HEK293 (cell line): Measurements from ENCODE around the gene RIPK3.

ENCODE experiments used
- CTCF ChIA-PET: fragments of 350-600 bp; formaldehyde crosslinking; extraction: SDS; loops from one replicate; lab custom pipeline; 2021; ENCODE audit warnings: antibody characterized with exemption; lab: Yijun Ruan, JAX
- POLR2A ChIA-PET: fragments of 300-600 bp; formaldehyde crosslinking; extraction: SDS; loops from one replicate; lab custom pipeline; 2020; ENCODE audit warnings: antibody characterized with exemption, inconsistent platforms; lab: Yijun Ruan, JAX
- H3K27ac ChIP-seq: fragments of 200-500 bp; sonication (Bioruptor generic); 2 replicates; pipeline ENCODE4 v1.5.1; 2014; ENCODE audit warnings: low read depth, low read length, control low read depth, inconsistent platforms; ENCODE audit errors: extremely low read depth
- H3K36me3 ChIP-seq, 2 experiments: fragments of 200-500 bp in 1 of 2; sonication (Bioruptor generic) in 1 of 2; 1 replicate in 1 of 2; 2 replicates in 1 of 2; pipeline ENCODE4 v1.5.1; 2014 to 2017; ENCODE audit warnings: inconsistent platforms in 2 of 2, low read length in 2 of 2; ENCODE audit not compliant: control insufficient read depth in 2 of 2, insufficient read depth in 1 of 2
- H3K4me1 ChIP-seq: fragments of 200-500 bp; sonication (Bioruptor generic); 2 replicates; pipeline ENCODE4 v1.5.1; 2014; ENCODE audit warnings: mild to moderate bottlenecking, low read length, inconsistent platforms; ENCODE audit not compliant: control insufficient read depth, insufficient read depth
- H3K4me3 ChIP-seq: 2 replicates; pipeline ENCODE4 v1.5.1; 2011; ENCODE audit warnings: low read depth, mild to moderate bottlenecking, control low read depth, low read length, moderate library complexity
- H3K9me3 ChIP-seq: fragments of 200-500 bp; sonication (Bioruptor generic); 2 replicates; pipeline ENCODE4 v1.5.1; 2014; ENCODE audit warnings: low read depth, low read length, inconsistent platforms; ENCODE audit not compliant: control insufficient read depth, insufficient read depth
- AEBP2 ChIP-seq: fragments of 450-650 bp; formaldehyde crosslinking; IDR thresholded peaks from 2 replicates; pipeline ENCODE4 v1.5.1; 2016; ENCODE audit warnings: missing biosample characterization, missing genetic modification characterization, borderline replicate concordance
- BCL6B ChIP-seq: fragments of 450-650 bp; formaldehyde crosslinking; IDR thresholded peaks from 2 replicates; pipeline ENCODE4 v1.5.1; 2017; ENCODE audit warnings: missing biosample characterization, missing genetic modification characterization
- KLF8 ChIP-seq: fragments of 450-650 bp; formaldehyde crosslinking; IDR thresholded peaks from 2 replicates; pipeline ENCODE4 v1.5.1; 2016; ENCODE audit warnings: missing biosample characterization, missing genetic modification characterization
- SETDB1 ChIP-seq: IDR thresholded peaks from one replicate; pipeline ENCODE4 v1.6.1; 2017; ENCODE audit warnings: mild to moderate bottlenecking, low read length, moderate library complexity, mixed read lengths; ENCODE audit not compliant: insufficient read length
- ZBTB1 ChIP-seq: fragments of 450-650 bp; formaldehyde crosslinking; IDR thresholded peaks from 2 replicates; pipeline ENCODE4 v1.5.1; 2016; ENCODE audit warnings: missing biosample characterization, missing genetic modification characterization
- ZBTB7A ChIP-seq: fragments of 450-650 bp; formaldehyde crosslinking; IDR thresholded peaks from 2 replicates; pipeline ENCODE4 v1.5.1; 2016; ENCODE audit warnings: low read depth, missing biosample characterization, missing genetic modification characterization
- ZNF2 ChIP-seq: fragments of 450-650 bp; formaldehyde crosslinking; IDR thresholded peaks from 2 replicates; pipeline ENCODE4 v1.5.1; 2016; ENCODE audit warnings: missing biosample characterization, missing genetic modification characterization
- ZNF202 ChIP-seq: fragments of 450-650 bp; formaldehyde crosslinking; IDR thresholded peaks from 2 replicates; pipeline ENCODE4 v1.5.1; 2016; ENCODE audit warnings: missing biosample characterization, missing genetic modification characterization, borderline replicate concordance
- ZNF211 ChIP-seq: fragments of 450-650 bp; formaldehyde crosslinking; IDR thresholded peaks from 2 replicates; pipeline ENCODE4 v1.5.1; 2016; ENCODE audit warnings: low read depth, missing biosample characterization, missing genetic modification characterization
- ZNF280C ChIP-seq: fragments of 450-650 bp; formaldehyde crosslinking; IDR thresholded peaks from 2 replicates; pipeline ENCODE4 v1.5.1; 2016; ENCODE audit warnings: missing biosample characterization, missing genetic modification characterization
- ZNF324 ChIP-seq: fragments of 450-650 bp; formaldehyde crosslinking; IDR thresholded peaks from 2 replicates; pipeline ENCODE4 v1.5.1; 2016; ENCODE audit warnings: missing biosample characterization, missing genetic modification characterization
- ZNF394 ChIP-seq: fragments of 450-650 bp; formaldehyde crosslinking; IDR thresholded peaks from 2 replicates; pipeline ENCODE4 v1.5.1; 2016; ENCODE audit warnings: missing biosample characterization, missing genetic modification characterization, mild to moderate bottlenecking, moderate library complexity, borderline replicate concordance
- ZNF488 ChIP-seq: fragments of 450-650 bp; formaldehyde crosslinking; IDR thresholded peaks from 2 replicates; pipeline ENCODE4 v1.5.1; 2016; ENCODE audit warnings: missing biosample characterization, missing genetic modification characterization
- ZNF510 ChIP-seq: fragments of 450-650 bp; formaldehyde crosslinking; IDR thresholded peaks from 2 replicates; pipeline ENCODE4 v1.5.1; 2018; ENCODE audit warnings: mild to moderate bottlenecking, missing genetic modification characterization, missing biosample characterization; ENCODE audit not compliant: insufficient replicate concordance
- ZNF514 ChIP-seq: fragments of 450-650 bp; formaldehyde crosslinking; IDR thresholded peaks from 2 replicates; pipeline ENCODE4 v1.5.1; 2016; ENCODE audit warnings: missing biosample characterization, missing genetic modification characterization
- ZNF548 ChIP-seq: fragments of 450-650 bp; formaldehyde crosslinking; IDR thresholded peaks from 2 replicates; pipeline ENCODE4 v1.5.1; 2016; ENCODE audit warnings: missing biosample characterization, missing genetic modification characterization
- ZNF621 ChIP-seq: fragments of 450-650 bp; formaldehyde crosslinking; IDR thresholded peaks from 2 replicates; pipeline ENCODE4 v1.5.1; 2017; ENCODE audit warnings: missing biosample characterization, missing genetic modification characterization
- ZNF658 ChIP-seq: fragments of 450-650 bp; formaldehyde crosslinking; IDR thresholded peaks from 2 replicates; pipeline ENCODE4; 2016; ENCODE audit warnings: missing biosample characterization, missing genetic modification characterization
- ZNF670 ChIP-seq: fragments of 450-650 bp; formaldehyde crosslinking; IDR thresholded peaks from 2 replicates; pipeline ENCODE4 v1.5.1; 2016; ENCODE audit warnings: missing biosample characterization, missing genetic modification characterization, low read depth
- ZNF692 ChIP-seq: fragments of 450-650 bp; formaldehyde crosslinking; IDR thresholded peaks from 2 replicates; pipeline ENCODE4 v1.5.1; 2016; ENCODE audit warnings: missing biosample characterization, missing genetic modification characterization
- ZNF76 ChIP-seq: fragments of 450-650 bp; formaldehyde crosslinking; IDR thresholded peaks from 2 replicates; pipeline ENCODE4; 2016; ENCODE audit warnings: low read depth, missing biosample characterization, missing genetic modification characterization, borderline replicate concordance

Gene RIPK3

GRCh38 chr14:24348186-24348585 lies 8.4 kb upstream of the RIPK3 start:
- ChIA-PET CTCF (interaction anchor here (0.6 to 1.7 kb wide), 8 partner anchors 10 to 106 kb away, joined by 3 to 12 read pairs (median 4); partner anchors contain the start of gene TINF2), POLR2A (no interaction called here)
- Histone ChIP-seq H3K4me1 (no peaks in the 10 kb centered on the region), H3K4me3 (no peak overlapping the region), H3K9me3 (no peaks in the 10 kb centered on the region), H3K36me3 (no peaks in the 10 kb centered on the region), H3K27ac (no peak overlapping the region)
- no peak for TF ChIP-seq ZBTB7A
- no peak for TF ChIP-seq SETDB1
- no peak for TF ChIP-seq ZNF202 (tag by site-specific recombination)
- TF ChIP-seq AEBP2 (tag by site-specific recombination) = no peak
- no peak for TF ChIP-seq ZNF280C (tag by site-specific recombination)
- TF ChIP-seq ZNF211 (tag by site-specific recombination) = no peak
- no peak for TF ChIP-seq ZNF394 (tag by site-specific recombination)
- no peak for TF ChIP-seq BCL6B
- TF ChIP-seq ZNF488 (tag by site-specific recombination) = no peak
- TF ChIP-seq ZNF621 (tag by site-specific recombination) = no peak
- TF ChIP-seq ZNF692 (tag by site-specific recombination) = no peak
- TF ChIP-seq ZNF76 = no peak
- TF ChIP-seq ZNF658 = no peak
- TF ChIP-seq ZNF510 = no peak
- TF ChIP-seq KLF8 (tag by site-specific recombination) = no peak
- no peak for TF ChIP-seq ZNF548 (tag by site-specific recombination)

GRCh38 chr14:24347134-24347533 lies 7.3 kb upstream of the RIPK3 start:
- H3K27ac ChIP-seq = no peak overlapping the region
- POLR2A ChIA-PET = no interaction called here
- TF ChIP-seq ZBTB1 (tag by site-specific recombination) (no peak), ZNF670 (tag by site-specific recombination) (no peak), ZNF514 (tag by site-specific recombination) (no peak), ZNF324 (no peak), ZNF2 (tag by site-specific recombination) (no peak)
- TF ChIP-seq, all 188 proteins: peak for 0
- CTCF ChIA-PET = interaction anchor here (0.5 to 1.7 kb wide), 6 partner anchors 10 to 964 kb away, joined by 3 to 12 read pairs (median 3); no protein-coding TSS in a partner anchor
- Histone ChIP-seq H3K36me3 (no peaks in the 10 kb centered on the region), H3K9me3 (no peaks in the 10 kb centered on the region), H3K4me3 (no peak overlapping the region), H3K4me1 (no peaks in the 10 kb centered on the region)
